Effector memory CD8-positive, alpha-beta T cell (primary cell): Measurements from ENCODE around the gene GDPGP1.
"Not testable (repeated sequence)": the region's sequence is repeated elsewhere in the genome, so short reads cannot be mapped to it uniquely, and the experiment has no call there.

Source experiments
- ATAC-seq: fragments of 150-1000 bp; cut with Tn5 transposase; replicated peaks from 2 replicates; pipeline ENCODE4 v1.10.0; 2021; ENCODE audit warnings: mild to moderate bottlenecking, moderate library complexity
- DNase-seq, 3 experiments: peaks; one replicate each; pipeline ENCODE4 v3.0.0; 2021
- H3K27ac Mint-ChIP-seq, 2 donors: one replicate each; pipeline ENCODE4 v1.8.0; 2022; ENCODE audit warnings: mild to moderate bottlenecking in 2 of 2, mixed read lengths in 2 of 2, moderate library complexity in 2 of 2
- H3K27me3 Mint-ChIP-seq, 2 donors: one replicate each; pipeline ENCODE4 v1.8.0; 2022; ENCODE audit warnings: mixed read lengths in 2 of 2
- H3K36me3 Mint-ChIP-seq: one replicate; pipeline ENCODE4 v1.8.0; 2022; ENCODE audit warnings: mild to moderate bottlenecking, moderate library complexity, mixed read lengths; ENCODE audit not compliant: insufficient read depth
- H3K4me1 Mint-ChIP-seq, 2 donors: one replicate each; pipeline ENCODE4 v1.8.0; 2022; ENCODE audit warnings: low read depth in 2 of 2, mixed read lengths in 2 of 2
- H3K4me3 Mint-ChIP-seq, 2 donors: one replicate each; pipeline ENCODE4 v1.8.0; 2022; ENCODE audit warnings: mild to moderate bottlenecking in 2 of 2, mixed read lengths in 2 of 2, moderate library complexity in 2 of 2
- H3K9me3 Mint-ChIP-seq, 2 donors: one replicate each; pipeline ENCODE4 v1.8.0; 2022; ENCODE audit warnings: mixed read lengths in 2 of 2

The GDPGP1 gene

GRCh38 chr15:90240856-90241255 is 6.8 kb downstream of the GDPGP1 start:
- H3K27ac Mint-ChIP-seq: no peak overlapping the region
- ATAC-seq (no peak), DNase-seq (no peak)
- H3K36me3 Mint-ChIP-seq: peaks cover 33% of the 10 kb centered on the region
- H3K4me3 Mint-ChIP-seq: no peak overlapping the region
- peaks cover 5% of the 10 kb centered on the region in 2 donors for H3K4me1 Mint-ChIP-seq
- no peaks in the 10 kb centered on the region for H3K9me3 Mint-ChIP-seq
- no peaks in the 10 kb centered on the region for H3K27me3 Mint-ChIP-seq

DNA sequence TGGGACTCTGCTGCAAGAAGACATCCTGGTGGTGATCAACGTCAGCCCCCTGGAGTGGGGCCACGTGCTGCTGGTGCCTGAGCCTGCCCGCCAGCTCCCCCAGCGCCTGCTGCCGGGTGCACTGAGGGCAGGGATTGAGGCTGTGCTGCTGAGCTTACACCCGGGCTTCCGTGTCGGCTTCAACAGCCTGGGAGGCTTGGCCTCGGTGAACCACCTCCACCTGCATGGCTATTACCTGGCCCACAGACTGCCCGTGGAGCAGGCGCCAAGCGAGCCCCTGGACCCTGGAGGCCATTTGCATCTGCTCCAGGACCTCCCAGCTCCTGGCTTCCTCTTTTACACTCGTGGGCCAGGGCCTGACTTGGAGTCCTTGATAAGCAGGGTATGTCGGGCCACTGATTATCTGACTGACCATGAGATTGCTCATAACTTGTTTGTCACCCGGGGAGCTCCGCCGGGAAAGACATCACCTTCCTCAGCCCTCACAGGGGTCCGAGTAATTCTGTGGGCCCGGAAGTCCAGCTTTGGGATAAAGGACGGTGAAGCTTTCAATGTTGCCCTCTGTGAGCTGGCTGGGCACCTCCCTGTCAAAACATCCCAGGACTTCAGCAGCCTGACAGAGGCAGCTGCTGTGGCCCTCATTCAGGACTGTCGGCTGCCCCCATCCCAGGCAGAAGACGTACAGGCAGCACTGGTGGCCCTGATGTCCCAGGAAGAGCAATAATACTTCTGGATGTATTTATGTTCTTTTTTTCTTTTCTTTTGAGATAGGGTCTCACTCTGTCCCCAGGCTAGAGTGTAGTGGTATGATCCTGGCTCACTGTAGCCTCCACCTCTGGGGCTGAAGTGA is 7.6 kb downstream of the GDPGP1 start:
- no peaks in the 10 kb centered on the region for H3K9me3 Mint-ChIP-seq
- DNase-seq (no peak), ATAC-seq (no peak)
- H3K27ac Mint-ChIP-seq: no peak overlapping the region
- no peak overlapping the region for H3K4me3 Mint-ChIP-seq
- peaks cover 29% of the 10 kb centered on the region for H3K36me3 Mint-ChIP-seq
- no peaks in the 10 kb centered on the region for H3K27me3 Mint-ChIP-seq
- H3K4me1 Mint-ChIP-seq: peaks cover 1 to 5% of the 10 kb centered on the region in 2 donors

DNA sequence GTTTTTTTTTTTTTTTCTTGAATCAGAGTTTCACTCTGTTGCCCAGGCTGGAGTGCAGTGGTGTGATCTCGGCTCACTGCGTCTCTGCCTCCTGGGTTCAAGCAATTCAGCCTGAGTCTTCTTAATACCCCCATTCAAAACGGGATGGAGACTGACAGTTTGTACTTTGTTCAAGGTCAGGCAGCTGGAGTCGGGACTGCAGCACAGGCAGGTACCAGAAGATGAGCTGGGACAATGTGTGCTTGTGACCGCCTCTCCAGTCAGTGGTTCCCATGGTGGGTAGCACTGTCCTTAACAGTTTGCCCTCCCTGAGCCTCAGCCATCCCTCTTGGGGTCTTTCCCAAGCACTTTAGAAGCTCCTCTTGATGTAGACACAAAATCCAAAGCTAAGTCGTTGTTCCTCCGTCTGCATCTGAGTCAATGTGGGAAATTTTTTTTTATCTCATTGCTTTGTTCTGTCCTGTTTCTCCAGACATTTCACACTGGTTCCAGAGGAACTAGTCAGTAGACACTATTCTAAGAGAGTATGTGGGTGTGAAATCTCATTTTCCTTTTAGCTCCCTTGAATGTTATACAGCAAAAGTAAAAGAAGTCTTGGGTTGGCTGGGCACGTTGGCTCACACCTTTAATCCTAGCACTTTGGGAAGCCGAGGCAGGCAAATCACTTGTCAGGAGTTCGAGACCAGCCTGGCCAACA is 10.1 kb downstream of the GDPGP1 start:
- DNase-seq: no peak
- ATAC-seq: no peak
- Mint-ChIP-seq H3K4me3 (no peak overlapping the region), H3K4me1 (peaks cover 4 to 8% of the 10 kb centered on the region in 2 donors), H3K36me3 (peaks cover 17% of the 10 kb centered on the region), H3K9me3 (no peaks in the 10 kb centered on the region), H3K27ac (no peak overlapping the region), H3K27me3 (no peaks in the 10 kb centered on the region)

GRCh38 chr15:90248789-90249202 is 14.8 kb downstream of the GDPGP1 start:
- DNase-seq (no peak), ATAC-seq (peak; percentile 18)
- H3K27ac Mint-ChIP-seq: peak overlapping the region; percentile 69 to 71
- H3K9me3 Mint-ChIP-seq: no peaks in the 10 kb centered on the region
- H3K27me3 Mint-ChIP-seq: no peaks in the 10 kb centered on the region
- peak overlapping the region; percentile 77 to 81 for H3K4me3 Mint-ChIP-seq
- peaks cover 16% of the 10 kb centered on the region for H3K36me3 Mint-ChIP-seq
- peaks cover 11 to 15% of the 10 kb centered on the region in 2 donors for H3K4me1 Mint-ChIP-seq

DNA sequence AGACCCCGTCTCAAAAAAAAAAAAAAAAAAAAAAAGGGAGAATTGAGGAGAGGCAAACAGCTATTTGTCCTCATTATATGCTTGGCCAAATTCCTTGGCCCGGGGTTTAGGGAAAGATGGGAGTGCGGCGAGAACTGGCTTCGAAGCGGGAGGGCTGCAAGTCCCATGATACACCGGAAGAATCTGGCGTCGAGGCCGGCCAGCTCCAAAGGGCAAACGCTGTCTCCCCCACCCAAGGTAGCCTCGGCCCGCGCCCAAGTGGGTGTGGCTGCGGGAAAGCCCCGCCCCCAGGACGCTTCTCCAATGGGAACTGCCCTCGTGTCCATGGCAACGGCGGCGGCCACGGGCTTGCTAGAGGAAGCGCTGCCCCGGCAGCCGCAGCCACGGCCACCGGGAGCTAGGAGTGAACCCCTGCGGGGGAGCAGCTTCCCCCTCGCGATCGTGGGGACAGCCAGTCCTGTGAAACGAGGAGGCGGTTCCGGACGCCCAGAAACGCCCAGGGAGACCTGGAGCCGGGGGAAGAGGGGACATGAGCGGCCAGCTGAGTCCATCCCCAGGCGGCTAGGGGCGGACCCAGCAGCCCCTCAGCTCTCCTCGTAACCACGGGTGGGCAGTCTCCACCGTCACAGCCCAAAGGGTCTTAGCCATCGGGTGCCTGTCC is 15.3 kb downstream of the GDPGP1 start, which contains the start of gene TTLL13:
Gene TTLL13 (plus strand): TSS at position 354 of the 661 bp plus-strand sequence. CDS start 1,075 bp downstream, outside the sequence.
- peak within 1 kb of the TSS; percentile 77 to 81 for H3K4me3 Mint-ChIP-seq
- ATAC-seq: peak; percentile 87
- peaks cover 16% of the 10 kb centered on the region for H3K36me3 Mint-ChIP-seq
- no peaks in the 10 kb centered on the region for H3K9me3 Mint-ChIP-seq
- DNase-seq: peak; percentile 57 to 63 (median 59)
- peak within 1 kb of the TSS; percentile 69 to 71 for H3K27ac Mint-ChIP-seq
- H3K27me3 Mint-ChIP-seq: no peaks in the 10 kb centered on the region
- peaks cover 11 to 15% of the 10 kb centered on the region in 2 donors for H3K4me1 Mint-ChIP-seq

DNA sequence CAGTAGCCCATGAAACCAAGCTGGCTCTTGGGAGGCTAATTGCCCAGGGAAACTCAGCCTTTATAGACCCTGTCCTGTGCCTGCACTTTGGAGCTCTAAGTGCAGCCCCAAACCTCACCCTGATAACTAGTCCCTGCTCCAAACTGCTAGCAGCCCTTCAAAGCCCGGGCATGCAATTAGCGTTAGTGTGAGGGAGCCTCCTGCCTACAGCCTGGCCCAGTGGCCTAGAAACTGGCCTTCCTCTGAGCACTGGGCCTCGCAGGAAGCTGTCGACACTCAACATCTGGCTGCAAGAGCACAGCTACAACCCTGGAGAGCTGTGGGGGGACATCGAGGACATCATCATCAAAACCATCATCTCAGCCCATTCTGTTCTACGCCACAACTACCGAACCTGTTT is 23.8 kb downstream of the GDPGP1 start:
- Mint-ChIP-seq H3K36me3 (no peaks in the 10 kb centered on the region), H3K9me3 (no peaks in the 10 kb centered on the region), H3K27me3 (peaks cover 16 to 28% of the 10 kb centered on the region in 2 donors), H3K4me1 (peaks cover 0 to 5% of the 10 kb centered on the region in 2 donors), H3K27ac (no peak overlapping the region), H3K4me3 (no peak overlapping the region)
- ATAC-seq: no peak
- no peak for DNase-seq

- Mint-ChIP-seq H3K9me3 (no peaks in the 10 kb centered on the region), H3K4me3 (no peak overlapping the region), H3K36me3 (no peaks in the 10 kb centered on the region), H3K27me3 (peaks cover 16 to 28% of the 10 kb centered on the region in 2 donors), H3K4me1 (peaks cover 1 to 5% of the 10 kb centered on the region in 2 donors), H3K27ac (peak overlapping the region in 1 of 2 donors; percentile 61)
- no peak for ATAC-seq
- DNase-seq: no peak
These were observed 25.5 kb downstream of the GDPGP1 start for GRCh38 chr15:90259524-90259923.

- peaks cover 9 to 14% of the 10 kb centered on the region in 2 donors for H3K4me1 Mint-ChIP-seq
- peaks cover 9 to 18% of the 10 kb centered on the region in 2 donors for H3K27me3 Mint-ChIP-seq
- not testable (repeated sequence) for H3K4me3 Mint-ChIP-seq, H3K9me3 Mint-ChIP-seq, ATAC-seq, DNase-seq, H3K27ac Mint-ChIP-seq, H3K36me3 Mint-ChIP-seq
These were observed 26.7 kb downstream of the GDPGP1 start for GRCh38 chr15:90260731-90261130.

GRCh38 chr15:90261811-90262210 is 27.8 kb downstream of the GDPGP1 start:
- H3K9me3 Mint-ChIP-seq: no peaks in the 10 kb centered on the region
- peaks cover 16% of the 10 kb centered on the region for H3K36me3 Mint-ChIP-seq
- DNase-seq (no peak), ATAC-seq (no peak)
- H3K27me3 Mint-ChIP-seq: peaks cover 5 to 14% of the 10 kb centered on the region in 2 donors
- H3K4me1 Mint-ChIP-seq: peaks cover 17 to 19% of the 10 kb centered on the region in 2 donors
- H3K4me3 Mint-ChIP-seq: no peak overlapping the region
- H3K27ac Mint-ChIP-seq: no peak overlapping the region

DNA sequence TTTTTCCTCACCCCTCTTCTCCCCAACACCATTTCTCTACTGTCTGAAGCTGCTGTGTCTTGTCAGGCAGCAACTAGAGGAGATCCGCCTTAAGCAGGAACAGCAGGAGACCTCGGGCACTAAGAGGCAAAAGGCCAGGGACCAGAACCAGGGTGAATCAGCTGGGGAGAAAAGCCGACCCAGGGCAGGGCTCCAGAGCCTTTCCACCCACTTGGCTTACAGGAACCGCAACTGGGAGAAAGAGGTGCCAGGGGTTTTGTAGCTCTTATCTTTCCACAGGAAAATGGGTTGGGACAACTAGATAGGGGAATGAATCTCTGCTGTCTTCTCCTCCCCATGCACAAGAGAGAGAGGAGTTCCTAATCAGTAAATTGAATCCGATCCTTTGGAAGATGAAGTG is 28.4 kb downstream of the GDPGP1 start:
- H3K27me3 Mint-ChIP-seq: peaks cover 0 to 8% of the 10 kb centered on the region in 2 donors
- DNase-seq: no peak
- H3K9me3 Mint-ChIP-seq: no peaks in the 10 kb centered on the region
- H3K36me3 Mint-ChIP-seq: peaks cover 16% of the 10 kb centered on the region
- no peak overlapping the region for H3K4me3 Mint-ChIP-seq
- H3K4me1 Mint-ChIP-seq: peaks cover 20 to 21% of the 10 kb centered on the region in 2 donors
- ATAC-seq: no peak
- no peak overlapping the region for H3K27ac Mint-ChIP-seq

DNA sequence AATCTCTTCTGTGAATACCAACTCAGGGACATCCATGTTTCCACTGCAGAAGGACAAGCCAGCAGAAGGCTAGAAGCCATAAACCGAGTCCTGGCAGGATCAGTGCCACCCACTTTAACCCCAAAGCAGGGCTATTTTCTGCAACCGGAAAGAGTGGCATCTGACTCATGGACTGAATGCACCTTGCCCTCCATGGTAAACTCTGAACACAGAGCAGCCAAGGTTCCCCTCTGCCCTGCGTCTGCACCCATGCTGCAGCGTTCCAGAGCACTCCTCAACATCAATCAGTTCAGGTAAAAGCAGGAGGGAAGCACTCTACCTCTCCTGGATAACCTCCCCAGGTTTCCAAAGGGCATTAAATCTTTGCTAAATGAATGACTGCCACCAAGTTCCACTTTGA is 30.7 kb downstream of the GDPGP1 start:
- DNase-seq (peak in 2 of 3 experiments; percentile 6), ATAC-seq (no peak)
- Mint-ChIP-seq H3K4me3 (peak overlapping the region; percentile 98 to 100), H3K27ac (peak overlapping the region; percentile 96 to 97), H3K4me1 (peaks cover 33 to 34% of the 10 kb centered on the region in 2 donors), H3K36me3 (peaks cover 27% of the 10 kb centered on the region), H3K9me3 (no peaks in the 10 kb centered on the region), H3K27me3 (no peaks in the 10 kb centered on the region)

DNA sequence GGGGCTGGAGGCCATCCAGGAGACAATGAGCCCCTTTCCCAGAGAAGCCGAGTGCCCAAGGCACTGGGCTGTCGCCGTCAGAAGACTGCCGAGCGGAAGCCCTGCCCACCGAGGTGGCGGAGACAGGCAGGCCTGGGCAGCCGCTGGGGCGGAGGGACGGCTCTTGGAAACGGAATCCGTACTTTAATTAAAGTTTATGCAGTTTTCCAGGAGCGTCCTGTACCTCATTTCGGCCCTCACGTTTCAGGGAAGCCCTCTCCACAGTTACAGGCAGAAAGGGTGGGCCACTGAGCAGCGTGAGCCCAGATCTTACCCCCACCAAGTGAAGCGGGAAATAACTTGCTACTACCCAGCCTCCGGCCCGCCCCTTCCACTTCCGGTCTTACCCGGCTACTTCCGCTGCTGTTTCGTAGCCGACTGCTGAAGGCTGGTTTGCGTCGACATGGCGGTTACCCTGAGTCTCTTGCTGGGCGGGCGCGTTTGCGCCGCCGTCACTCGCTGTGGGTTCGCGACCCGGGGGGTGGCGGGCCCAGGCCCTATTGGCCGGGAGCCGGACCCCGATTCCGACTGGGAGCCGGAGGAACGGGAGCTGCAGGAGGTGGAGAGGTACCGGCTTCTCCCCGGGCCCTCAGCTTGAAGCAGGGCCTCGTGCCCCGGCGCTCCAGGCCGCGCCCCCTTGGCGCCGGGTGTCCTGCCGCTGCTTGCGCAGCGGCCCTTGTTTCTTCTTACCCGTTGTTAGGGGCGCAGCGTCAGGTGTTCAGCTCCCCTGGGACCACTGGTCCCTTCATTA is 31.5 kb downstream of the GDPGP1 start, which contains the start of gene NGRN:
Gene NGRN (plus strand): TSS at position 402 of the 790 bp plus-strand sequence. CDS start 41 bp downstream, at position 443.
- Mint-ChIP-seq H3K27me3 (no peaks in the 10 kb centered on the region), H3K36me3 (peaks cover 35% of the 10 kb centered on the region), H3K4me1 (peaks cover 39 to 41% of the 10 kb centered on the region in 2 donors), H3K4me3 (peak within 1 kb of the TSS; percentile 98 to 100), H3K27ac (peak within 1 kb of the TSS; percentile 96 to 97), H3K9me3 (no peaks in the 10 kb centered on the region)
- DNase-seq (peak; percentile 87 to 91 (median 89)), ATAC-seq (peak; percentile 87)
